ENCODE measurements around the gene DAPK2. TPM values are rescaled to one million over a fixed set of nuclear protein-coding genes. Genes with fewer than 3 reads are reported as not detected.

Gene DAPK2
- total and polyA plus RNA-seq, 2 experiments from 2014 or later: 5.8 to 7.5 TPM

DNA sequence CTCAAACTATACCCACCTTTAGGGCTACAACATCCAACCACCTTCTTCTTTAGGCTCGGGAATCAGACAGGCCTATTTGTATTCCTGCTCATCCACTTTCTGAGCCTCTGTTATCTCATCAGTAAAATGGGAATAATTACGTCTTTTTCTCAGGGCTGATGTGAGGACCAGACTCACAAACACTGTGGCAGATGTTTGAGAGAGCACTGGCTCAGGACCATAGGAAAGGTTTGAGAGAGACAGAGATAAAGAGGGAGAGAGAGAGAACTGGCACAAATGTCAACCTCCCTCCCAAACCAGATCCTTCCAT lies 4.8 kb upstream of the DAPK2 start:
- no peaks in the 10 kb centered on the region for H3K9me3 ChIP-seq (ENCODE audit: low read depth)
- H3K4me1 ChIP-seq (ENCODE audit: insufficient read depth): 0 out of 2 replicates have a peak, but pooled peaks cover 12% of the 10 kb centered on the region
- H3K79me2 ChIP-seq (ENCODE audit: insufficient read depth): no peaks in the 10 kb centered on the region
- no peaks in the 10 kb centered on the region for H4K20me1 ChIP-seq (ENCODE audit: insufficient read depth)
- 90 to 92% methylated on average over 2 of the region's 2 CpGs for WGBS, 2 experiments (ENCODE audit: low coverage in 1 of 2, low lambda C conversion rate in 2 of 2, missing lambda C conversion rate in 2 of 2)
- H3K36me3 ChIP-seq (ENCODE audit: low read depth): no peaks in the 10 kb centered on the region
- in situ Hi-C loops (cut with MboI): loop anchor here (25.0 kb wide), 1 partner anchor 589 kb away; no protein-coding TSS in a partner anchor
- no peaks in the 10 kb centered on the region for H3F3A ChIP-seq (ENCODE audit: insufficient read depth)
- no peak overlapping the region for H3K27ac ChIP-seq
- TF ChIP-seq EZH2 (IDR thresholded peaks at IDR 0.05; ENCODE audit: insufficient read depth, poor library complexity, severe bottlenecking) (no peak), EZH2phosphoT487 (IDR thresholded peaks at IDR 0.05; ENCODE audit: insufficient read depth, low read depth) (no peak)
- no peaks in the 10 kb centered on the region for H3K27me3 ChIP-seq (replicated peaks; ENCODE audit: insufficient read depth)
- H3K9ac ChIP-seq: no peak overlapping the region
- no peak overlapping the region for H2AFZ ChIP-seq
- H3K4me3 ChIP-seq: no peak overlapping the region
- no peak overlapping the region for H3K4me2 ChIP-seq (ENCODE audit: unreplicated experiment)
- no peak for DNase-seq
- H3K9me2 ChIP-seq (ENCODE audit: insufficient read depth): no peaks in the 10 kb centered on the region

DNA sequence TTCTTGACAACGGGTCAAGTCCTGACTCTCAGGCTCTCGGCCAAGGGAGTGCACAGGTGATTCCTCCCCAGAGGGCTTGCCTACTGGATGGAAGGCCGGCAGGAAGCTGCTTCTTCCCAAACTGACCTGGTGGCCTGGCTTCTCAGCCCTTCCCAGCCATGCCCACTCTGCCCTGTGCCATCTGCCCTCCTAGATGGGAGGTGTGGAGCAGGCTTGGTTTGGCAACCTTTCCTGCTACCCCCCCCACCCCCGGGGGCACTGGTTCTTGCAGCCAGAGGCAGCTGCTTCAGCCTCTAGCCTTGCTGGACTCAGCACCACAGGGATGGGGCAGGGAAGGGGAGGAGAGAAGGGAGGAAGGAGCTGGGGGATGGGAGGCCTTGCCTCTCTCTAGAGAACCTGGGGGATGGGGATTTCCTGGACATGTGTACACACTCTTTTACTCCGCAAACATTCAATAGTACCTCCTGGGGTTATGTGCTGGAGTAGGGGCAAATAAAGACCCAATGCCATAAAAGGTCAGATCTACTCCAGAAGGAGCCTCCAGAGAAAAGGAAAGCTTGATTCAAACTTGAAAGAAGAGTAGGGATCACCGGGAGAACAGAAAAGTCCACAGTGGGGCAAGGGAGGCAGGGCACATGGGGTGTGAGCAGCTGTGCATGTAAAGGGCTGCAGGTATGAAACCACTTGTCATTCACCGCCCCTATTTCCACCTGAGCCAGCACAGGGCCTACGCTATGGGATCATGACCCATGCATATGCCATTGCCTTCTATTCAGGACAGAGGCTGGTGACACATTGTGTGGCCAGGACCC lies 4.2 kb upstream of the DAPK2 start:
- no peak overlapping the region for H3K27ac ChIP-seq
- TF ChIP-seq EZH2phosphoT487 (IDR thresholded peaks at IDR 0.05; ENCODE audit: insufficient read depth, low read depth) (no peak), EZH2 (IDR thresholded peaks at IDR 0.05; ENCODE audit: insufficient read depth, poor library complexity, severe bottlenecking) (no peak)
- no peak for DNase-seq
- no peak overlapping the region for H3K9ac ChIP-seq
- 0 out of 2 replicates have a peak, but pooled peaks cover 12% of the 10 kb centered on the region for H3K4me1 ChIP-seq (ENCODE audit: insufficient read depth)
- no peak overlapping the region for H2AFZ ChIP-seq
- no peak overlapping the region for H3K4me3 ChIP-seq
- H4K20me1 ChIP-seq (ENCODE audit: insufficient read depth): no peaks in the 10 kb centered on the region
- H3K36me3 ChIP-seq (ENCODE audit: low read depth): no peaks in the 10 kb centered on the region
- H3K9me2 ChIP-seq (ENCODE audit: insufficient read depth): no peaks in the 10 kb centered on the region
- H3K79me2 ChIP-seq (ENCODE audit: insufficient read depth): peaks cover 4% of the 10 kb centered on the region; the same call in 1 of the 2 replicates
- 80 to 91% methylated on average over 7 to 8 of the region's 8 CpGs for WGBS, 2 experiments (ENCODE audit: low coverage in 1 of 2, low lambda C conversion rate in 2 of 2, missing lambda C conversion rate in 2 of 2)
- H3F3A ChIP-seq (ENCODE audit: insufficient read depth): no peaks in the 10 kb centered on the region
- in situ Hi-C loops (cut with MboI): loop anchor here (25.0 kb wide), 1 partner anchor 588 kb away; no protein-coding TSS in a partner anchor
- H3K4me2 ChIP-seq (ENCODE audit: unreplicated experiment): no peak overlapping the region
- H3K27me3 ChIP-seq (replicated peaks; ENCODE audit: insufficient read depth): no peaks in the 10 kb centered on the region
- no peaks in the 10 kb centered on the region for H3K9me3 ChIP-seq (ENCODE audit: low read depth)

DNA sequence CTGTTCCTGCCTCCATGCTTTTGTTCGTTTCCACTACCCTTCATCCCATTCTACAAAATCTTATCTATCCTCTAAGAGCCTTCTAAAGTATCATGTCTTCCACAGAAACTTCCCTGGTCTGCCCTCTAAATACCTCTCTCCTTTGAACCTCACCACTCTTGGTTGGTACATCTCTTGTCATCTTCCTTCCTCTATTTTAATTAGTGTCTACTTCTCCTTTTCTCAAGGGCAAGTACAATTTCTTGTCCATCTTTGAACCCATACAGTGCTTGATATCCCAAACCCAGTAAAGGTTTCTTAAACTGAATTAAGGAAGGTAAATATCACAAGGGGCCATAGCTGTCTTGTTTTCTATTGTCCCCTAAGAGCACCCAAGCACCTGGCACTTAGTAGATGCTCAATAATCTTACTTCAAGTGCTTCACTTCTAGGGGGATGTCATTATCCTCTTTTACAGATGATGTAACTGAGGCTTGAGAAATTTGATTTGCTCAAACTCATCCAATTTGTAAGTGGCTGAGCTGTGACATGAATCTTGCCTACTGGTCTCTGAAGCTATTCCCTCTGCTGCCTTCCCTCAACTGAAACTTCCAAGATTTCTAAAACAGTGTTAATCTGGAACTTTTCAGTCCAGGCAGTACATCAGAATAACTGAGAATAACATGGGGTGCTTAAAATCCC lies 2.6 kb upstream of the DAPK2 start:
- no peaks in the 10 kb centered on the region for H3F3A ChIP-seq (ENCODE audit: insufficient read depth)
- peaks cover 7% of the 10 kb centered on the region; the same call in 1 of the 2 replicates for H3K79me2 ChIP-seq (ENCODE audit: insufficient read depth)
- no peak overlapping the region for H3K4me3 ChIP-seq
- H3K4me1 ChIP-seq (ENCODE audit: insufficient read depth): peaks cover 12% of the 10 kb centered on the region; the same call in 1 of the 2 replicates
- H3K27me3 ChIP-seq (replicated peaks; ENCODE audit: insufficient read depth): no peaks in the 10 kb centered on the region
- TF ChIP-seq EZH2 (IDR thresholded peaks at IDR 0.05; ENCODE audit: insufficient read depth, poor library complexity, severe bottlenecking) (no peak), EZH2phosphoT487 (IDR thresholded peaks at IDR 0.05; ENCODE audit: insufficient read depth, low read depth) (no peak)
- H2AFZ ChIP-seq: no peak overlapping the region
- no peaks in the 10 kb centered on the region for H3K9me3 ChIP-seq (ENCODE audit: low read depth)
- no peak overlapping the region for H3K9ac ChIP-seq
- no peaks in the 10 kb centered on the region for H3K9me2 ChIP-seq (ENCODE audit: insufficient read depth)
- H3K27ac ChIP-seq: no peak overlapping the region
- no peak overlapping the region for H3K4me2 ChIP-seq (ENCODE audit: unreplicated experiment)
- H3K36me3 ChIP-seq (ENCODE audit: low read depth): no peaks in the 10 kb centered on the region
- no peak for DNase-seq
- H4K20me1 ChIP-seq (ENCODE audit: insufficient read depth): no peaks in the 10 kb centered on the region
- WGBS, 2 experiments (ENCODE audit: low coverage in 1 of 2, low lambda C conversion rate in 2 of 2, missing lambda C conversion rate in 2 of 2): 92 to 94% methylated on average over 1 of the region's 1 CpG
- in situ Hi-C loops (cut with MboI): no loop called here

- peak overlapping the region; percentile 83 for H3K4me2 ChIP-seq (ENCODE audit: unreplicated experiment)
- H3K36me3 ChIP-seq (ENCODE audit: low read depth): no peaks in the 10 kb centered on the region
- WGBS, 2 experiments (ENCODE audit: low coverage in 1 of 2, low lambda C conversion rate in 2 of 2, missing lambda C conversion rate in 2 of 2): 13 to 17% methylated on average over 31 to 45 of the region's 76 CpGs
- in situ Hi-C loops (cut with MboI): no loop called here
- no peak for DNase-seq
- peaks cover 5% of the 10 kb centered on the region; the same call in 1 of the 2 replicates for H3K4me1 ChIP-seq (ENCODE audit: insufficient read depth)
- peak overlapping the region; percentile 80 for H3K4me3 ChIP-seq
- H3K9me3 ChIP-seq (ENCODE audit: low read depth): no peaks in the 10 kb centered on the region
- H3K79me2 ChIP-seq (ENCODE audit: insufficient read depth): peaks cover 7% of the 10 kb centered on the region; the same call in 1 of the 2 replicates
- H2AFZ ChIP-seq: peak overlapping the region; percentile 84
- no peaks in the 10 kb centered on the region for H3F3A ChIP-seq (ENCODE audit: insufficient read depth)
- no peak overlapping the region for H3K27ac ChIP-seq
- TF ChIP-seq EZH2 (IDR thresholded peaks at IDR 0.05; ENCODE audit: insufficient read depth, poor library complexity, severe bottlenecking) (no peak), EZH2phosphoT487 (IDR thresholded peaks at IDR 0.05; ENCODE audit: insufficient read depth, low read depth) (no peak)
- H3K9ac ChIP-seq: peak overlapping the region; percentile 71
- H3K27me3 ChIP-seq (replicated peaks; ENCODE audit: insufficient read depth): no peaks in the 10 kb centered on the region
- no peaks in the 10 kb centered on the region for H4K20me1 ChIP-seq (ENCODE audit: insufficient read depth)
- H3K9me2 ChIP-seq (ENCODE audit: insufficient read depth): no peaks in the 10 kb centered on the region
These were observed 388 bp downstream of the DAPK2 start for GRCh38 chr15:64045774-64046420.

Data from GM23248 (cell line).